CD4-positive, alpha-beta T cell (primary cell): ENCODE data around the gene PRKCB. TPM values are rescaled to one million over a fixed set of nuclear protein-coding genes. Genes with fewer than 3 reads are reported as not detected.

Experiments used
- ATAC-seq: fragments of 200-7000 bp; cut with Tn5 transposase; one replicate; pipeline ENCODE4 v1.10.0; 2022; ENCODE audit warnings: mild to moderate bottlenecking; ENCODE audit not compliant: poor library complexity
- CTCF ChIA-PET: fragments of 350-600 bp; sonication (Branson Sonifier 250); formaldehyde crosslinking; loops from one replicate; lab custom pipeline; 2021; ENCODE audit warnings: antibody characterized with exemption, inconsistent platforms; lab: Charles Lee
- POLR2A ChIA-PET: fragments of 350-600 bp; sonication (Branson Sonifier 250); formaldehyde crosslinking; loops from one replicate; lab custom pipeline; 2021; ENCODE audit warnings: antibody characterized with exemption, inconsistent platforms; lab: Charles Lee
- DNase-seq, 14 experiments: peaks; one replicate each; pipeline ENCODE4 v3.0.0-alpha.2; 2013 to 2020; ENCODE audit warnings: mixed read lengths in 2 of 14
- H3K27ac ChIP-seq, 2 donors: one replicate each; pipeline versions ENCODE4 v1.5.1 to v1.7.0; 2013; ENCODE audit warnings: low read length in 2 of 2, low read depth in 1 of 2, mild to moderate bottlenecking in 1 of 2
- H3K27me3 ChIP-seq, 2 experiments: 1 replicate in 1 of 2; 2 replicates in 1 of 2; pipeline versions ENCODE4 v1.6.1 to v1.7.0; 2013; ENCODE audit warnings: low read length in 2 of 2, control low read depth in 1 of 2, mild to moderate bottlenecking in 1 of 2, moderate library complexity in 1 of 2; ENCODE audit not compliant: insufficient read depth in 2 of 2, control insufficient read depth in 1 of 2
- H3K36me3 ChIP-seq: one replicate; pipeline ENCODE4 v1.6.1; 2013; ENCODE audit warnings: low read length, control low read depth; ENCODE audit not compliant: insufficient read depth
- H3K4me1 ChIP-seq: one replicate; pipeline ENCODE4 v1.6.1; 2013; ENCODE audit warnings: low read length, control low read depth; ENCODE audit not compliant: insufficient read depth
- H3K4me3 ChIP-seq: one replicate; pipeline ENCODE4 v1.5.1; 2013; ENCODE audit warnings: mild to moderate bottlenecking, low read length, moderate library complexity
- H3K9me3 ChIP-seq, 2 experiments: 1 replicate in 1 of 2; 2 replicates in 1 of 2; pipeline versions ENCODE4 v1.6.1 to v1.7.0; 2013; ENCODE audit warnings: low read length in 2 of 2, mild to moderate bottlenecking in 2 of 2, control low read depth in 1 of 2, moderate library complexity in 1 of 2; ENCODE audit not compliant: control insufficient read depth in 1 of 2, insufficient read depth in 1 of 2
- H3K27ac Mint-ChIP-seq: one replicate; pipeline ENCODE4 v1.8.0; 2020; ENCODE audit warnings: mixed read lengths
- H3K27me3 Mint-ChIP-seq: one replicate; pipeline ENCODE4 v1.8.0; 2021; ENCODE audit warnings: mixed read lengths
- H3K36me3 Mint-ChIP-seq: one replicate; pipeline ENCODE4 v1.8.0; 2021; ENCODE audit warnings: low read depth, mixed read lengths
- H3K4me1 Mint-ChIP-seq: one replicate; pipeline ENCODE4 v1.8.0; 2021; ENCODE audit warnings: low read depth, mixed read lengths
- H3K4me3 Mint-ChIP-seq: one replicate; pipeline ENCODE4 v1.8.0; 2020; ENCODE audit warnings: mild to moderate bottlenecking, mixed read lengths
- H3K9me3 Mint-ChIP-seq: one replicate; pipeline ENCODE4 v1.8.0; 2020; ENCODE audit warnings: mixed read lengths
- intact Hi-C, 2 experiments: fragments of 100-400 bp; cut with DNase I in 1 of 2; cut with micrococcal nuclease in 1 of 2; formaldehyde crosslinking; loops; one replicate each; pipeline versions ENCODE4 v1.15.1 to v1.9.0; 2023 to 2025; cut with DNase I, micrococcal nuclease
- total RNA-seq, 174 experiments: library from RNA in 2 of 174; stranded (reverse) in 2 of 174; gene quantifications; one replicate each; pipeline ENCODE4 v1.2.3 and lab custom pipeline; 2021 to 2026
- TF ChIP-seq, protein P1 (sequence below): fragments of 200-600 bp; IDR thresholded peaks from one replicate; pipeline ENCODE4 v1.8.0; 2022; ENCODE audit warnings: antibody characterized with exemption, mild to moderate bottlenecking

PRKCB gene
- total RNA-seq, 2 experiments from 2014 or later: 64.7 TPM

DNA sequence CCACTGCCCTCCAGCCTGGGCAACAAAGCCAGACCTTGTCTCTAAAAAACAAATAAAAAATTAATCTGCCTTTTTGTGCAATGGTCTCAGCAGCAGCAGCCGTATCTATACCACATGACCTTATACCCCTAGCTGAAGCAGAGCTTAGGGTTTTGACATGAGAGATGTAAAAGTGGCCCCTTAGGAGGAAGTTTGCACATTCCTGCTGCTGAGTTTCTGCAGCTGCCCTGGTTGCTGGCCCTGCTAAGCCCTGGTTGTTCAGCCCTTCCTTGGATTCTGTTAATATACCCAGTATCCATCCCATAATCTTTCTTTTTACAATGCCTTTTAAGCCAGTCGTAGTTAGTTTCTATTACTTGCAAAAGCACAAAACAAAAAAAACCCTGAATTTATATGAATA, 33.0 kb upstream of the PRKCB start:
- TF ChIP-seq, protein P1, sequence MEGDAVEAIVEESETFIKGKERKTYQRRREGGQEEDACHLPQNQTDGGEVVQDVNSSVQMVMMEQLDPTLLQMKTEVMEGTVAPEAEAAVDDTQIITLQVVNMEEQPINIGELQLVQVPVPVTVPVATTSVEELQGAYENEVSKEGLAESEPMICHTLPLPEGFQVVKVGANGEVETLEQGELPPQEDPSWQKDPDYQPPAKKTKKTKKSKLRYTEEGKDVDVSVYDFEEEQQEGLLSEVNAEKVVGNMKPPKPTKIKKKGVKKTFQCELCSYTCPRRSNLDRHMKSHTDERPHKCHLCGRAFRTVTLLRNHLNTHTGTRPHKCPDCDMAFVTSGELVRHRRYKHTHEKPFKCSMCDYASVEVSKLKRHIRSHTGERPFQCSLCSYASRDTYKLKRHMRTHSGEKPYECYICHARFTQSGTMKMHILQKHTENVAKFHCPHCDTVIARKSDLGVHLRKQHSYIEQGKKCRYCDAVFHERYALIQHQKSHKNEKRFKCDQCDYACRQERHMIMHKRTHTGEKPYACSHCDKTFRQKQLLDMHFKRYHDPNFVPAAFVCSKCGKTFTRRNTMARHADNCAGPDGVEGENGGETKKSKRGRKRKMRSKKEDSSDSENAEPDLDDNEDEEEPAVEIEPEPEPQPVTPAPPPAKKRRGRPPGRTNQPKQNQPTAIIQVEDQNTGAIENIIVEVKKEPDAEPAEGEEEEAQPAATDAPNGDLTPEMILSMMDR: no peak
- Mint-ChIP-seq H3K4me3 (no peak overlapping the region), H3K27me3 (no peaks in the 10 kb centered on the region), H3K27ac (no peak overlapping the region), H3K4me1 (peaks cover 11% of the 10 kb centered on the region), H3K36me3 (no peaks in the 10 kb centered on the region), H3K9me3 (no peaks in the 10 kb centered on the region)
- intact Hi-C loops: loop anchor here (1.0 to 5.0 kb wide), 3 partner anchors 34 to 208 kb away; no protein-coding TSS in a partner anchor
- Histone ChIP-seq H3K27me3 (no peaks in the 10 kb centered on the region), H3K36me3 (no peaks in the 10 kb centered on the region), H3K27ac (no peak overlapping the region), H3K4me1 (no peaks in the 10 kb centered on the region), H3K9me3 (no peaks in the 10 kb centered on the region), H3K4me3 (no peak overlapping the region)
- no peak for ATAC-seq
- POLR2A ChIA-PET: interaction anchor here (1.0 to 2.2 kb wide), 5 partner anchors 33 to 234 kb away, joined by 3 to 10 read pairs (median 5); partner anchors contain the start of gene PRKCB
- CTCF ChIA-PET: interaction anchor here (0.6 to 4.1 kb wide), 24 partner anchors 8 to 734 kb away, joined by 3 to 29 read pairs (median 5); partner anchors contain the start of gene PRKCB
- no peak for DNase-seq

DNA sequence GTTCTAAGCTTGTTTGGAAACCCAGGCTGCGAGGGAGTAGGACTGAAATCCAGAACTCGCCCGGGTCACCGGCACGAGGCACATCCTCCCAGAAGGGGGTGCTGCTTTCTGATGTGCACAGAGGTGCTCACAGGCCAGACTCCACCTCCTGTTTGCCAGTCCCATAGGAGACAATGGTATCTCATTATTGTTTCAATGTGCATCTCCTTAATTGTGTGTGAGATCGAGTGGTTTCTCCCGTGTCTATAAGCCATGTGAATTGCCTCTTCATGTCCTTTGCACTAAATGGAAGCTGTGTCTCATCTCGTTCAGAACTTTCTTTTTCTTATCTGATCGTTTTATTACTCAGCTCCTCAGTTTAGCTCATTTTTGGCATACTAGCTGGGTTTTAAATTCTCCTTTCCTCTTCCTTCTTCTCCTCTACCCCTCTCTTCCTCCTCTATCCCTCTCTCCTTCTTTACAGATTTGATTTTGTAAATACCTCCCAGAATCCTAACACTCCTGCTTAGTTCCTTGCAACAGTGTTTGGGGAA, 32.1 kb upstream of the PRKCB start:
- ATAC-seq (peak; percentile 92), DNase-seq (peak; percentile 56 to 84 (median 67))
- CTCF ChIA-PET: interaction anchor here (0.6 to 4.1 kb wide), 26 partner anchors 9 to 733 kb away, joined by 3 to 29 read pairs (median 5); partner anchors contain the start of gene PRKCB
- Histone ChIP-seq H3K27me3 (no peaks in the 10 kb centered on the region), H3K36me3 (no peaks in the 10 kb centered on the region), H3K4me3 (no peak overlapping the region), H3K4me1 (no peaks in the 10 kb centered on the region), H3K27ac (no peak overlapping the region), H3K9me3 (no peaks in the 10 kb centered on the region)
- POLR2A ChIA-PET: interaction anchor here (0.7 to 2.2 kb wide), 8 partner anchors 15 to 233 kb away, joined by 3 to 10 read pairs (median 4); partner anchors contain the start of gene PRKCB
- intact Hi-C loops: loop anchor here (1.0 to 5.0 kb wide), 3 partner anchors 33 to 207 kb away; no protein-coding TSS in a partner anchor
- Mint-ChIP-seq H3K27me3 (no peaks in the 10 kb centered on the region), H3K4me3 (no peak overlapping the region), H3K4me1 (peaks cover 11% of the 10 kb centered on the region), H3K9me3 (no peaks in the 10 kb centered on the region), H3K36me3 (no peaks in the 10 kb centered on the region), H3K27ac (no peak overlapping the region)
- TF ChIP-seq, protein P1: peak; percentile 86

DNA sequence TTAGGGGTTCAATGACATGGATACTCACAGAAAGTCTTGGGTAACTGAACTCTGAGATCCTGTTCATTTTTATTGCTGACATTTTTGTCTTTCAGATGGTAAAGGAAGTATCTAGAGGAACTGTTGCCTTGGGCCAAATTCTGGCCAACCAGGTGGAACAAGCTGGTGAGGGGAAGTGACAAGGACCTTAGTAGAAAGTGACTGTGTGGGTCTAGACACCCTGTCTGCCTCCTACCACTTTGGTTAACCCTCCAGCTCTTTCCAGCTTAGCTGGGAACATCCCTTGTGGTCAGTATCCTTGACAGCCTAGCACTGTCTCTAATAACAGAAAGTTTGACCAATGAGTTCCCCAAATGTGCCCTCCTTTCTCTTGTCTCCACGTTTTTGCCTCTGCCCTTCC, 28.8 kb upstream of the PRKCB start:
- Histone ChIP-seq H3K36me3 (no peaks in the 10 kb centered on the region), H3K27ac (no peak overlapping the region), H3K4me3 (no peak overlapping the region), H3K27me3 (no peaks in the 10 kb centered on the region), H3K4me1 (no peaks in the 10 kb centered on the region), H3K9me3 (no peaks in the 10 kb centered on the region)
- no peaks in the 10 kb centered on the region for H3K27me3 Mint-ChIP-seq
- H3K27ac Mint-ChIP-seq: no peak overlapping the region
- CTCF ChIA-PET: no interaction called here
- DNase-seq: peak in 1 of 14 experiments; percentile 44
- no peaks in the 10 kb centered on the region for H3K9me3 Mint-ChIP-seq
- POLR2A ChIA-PET: interaction anchor here (1.2 to 1.7 kb wide), 3 partner anchors 20 to 203 kb away, joined by 3 to 4 read pairs (median 4); partner anchors contain the start of gene PRKCB
- intact Hi-C loops: no loop called here
- no peaks in the 10 kb centered on the region for H3K36me3 Mint-ChIP-seq
- no peak for ATAC-seq
- no peak overlapping the region for H3K4me3 Mint-ChIP-seq
- peaks cover 11% of the 10 kb centered on the region for H3K4me1 Mint-ChIP-seq
- TF ChIP-seq, protein P1: no peak
